ENCODE results near the gene NEMP1.

The NEMP1 gene

GRCh38 chr12:57087691-57088353 lies 9.2 kb upstream of the NEMP1 start:
- no peaks in the 10 kb centered on the region for H3K36me3 ChIP-seq
- H3K4me1 ChIP-seq (ENCODE audit: control insufficient read depth in 1 of 2, insufficient read depth in 1 of 2, low read depth in 1 of 2, low read length in 1 of 2): peaks cover 31 to 37% of the 10 kb centered on the region in 2 experiments
- H3K4me3 ChIP-seq (ENCODE audit: low read depth in 1 of 2, low read length in 1 of 2): peak overlapping the region; percentile 71 to 89
- H3K9me3 ChIP-seq: no peaks in the 10 kb centered on the region
- no peak for TF ChIP-seq CTCF (IDR thresholded peaks at IDR 0.05)
- H3K27ac ChIP-seq: peak overlapping the region; percentile 66
- peaks cover 55% of the 10 kb centered on the region for H3K27me3 ChIP-seq

- TF ChIP-seq CTCF (IDR thresholded peaks at IDR 0.05): no peak
- Histone ChIP-seq H3K9me3 (no peaks in the 10 kb centered on the region), H3K4me3 (ENCODE audit: low read depth in 1 of 2, low read length in 1 of 2) (peak overlapping the region; percentile 71 to 89), H3K36me3 (no peaks in the 10 kb centered on the region), H3K27me3 (peaks cover 55% of the 10 kb centered on the region), H3K27ac (peak overlapping the region; percentile 66), H3K4me1 (ENCODE audit: control insufficient read depth in 1 of 2, insufficient read depth in 1 of 2, low read depth in 1 of 2, low read length in 1 of 2) (peaks cover 31 to 37% of the 10 kb centered on the region in 2 experiments)
Observed at GRCh38 chr12:57087010-57087690, 8.6 kb upstream of the NEMP1 start.

- TF ChIP-seq CTCF (IDR thresholded peaks at IDR 0.05): no peak
- H3K4me1 ChIP-seq (ENCODE audit: control insufficient read depth in 1 of 2, insufficient read depth in 1 of 2, low read depth in 1 of 2, low read length in 1 of 2): peaks cover 31 to 37% of the 10 kb centered on the region in 2 experiments
Observed at GRCh38 chr12:57086493-57087009, 8.0 kb upstream of the NEMP1 start.

GRCh38 chr12:57085999-57086492 lies 7.5 kb upstream of the NEMP1 start:
- Histone ChIP-seq H3K27me3 (peaks cover 54% of the 10 kb centered on the region), H3K4me3 (ENCODE audit: low read depth in 1 of 2, low read length in 1 of 2) (no peak overlapping the region), H3K4me1 (ENCODE audit: control insufficient read depth in 1 of 2, insufficient read depth in 1 of 2, low read depth in 1 of 2, low read length in 1 of 2) (peaks cover 31 to 37% of the 10 kb centered on the region in 2 experiments), H3K9me3 (no peaks in the 10 kb centered on the region), H3K27ac (no peak overlapping the region), H3K36me3 (no peaks in the 10 kb centered on the region)
- no peak for TF ChIP-seq CTCF (IDR thresholded peaks at IDR 0.05)

More at GRCh38 chr12:57086493-57087009, 8.0 kb upstream of the NEMP1 start:
- peaks cover 55% of the 10 kb centered on the region for H3K27me3 ChIP-seq
- no peaks in the 10 kb centered on the region for H3K9me3 ChIP-seq
- peak overlapping the region; percentile 66 for H3K27ac ChIP-seq
- H3K4me3 ChIP-seq (ENCODE audit: low read depth in 1 of 2, low read length in 1 of 2): peak overlapping the region; percentile 71 to 89
- H3K36me3 ChIP-seq: no peaks in the 10 kb centered on the region

- H3K27ac ChIP-seq: no peak overlapping the region
Observed at GRCh38 chr12:57080855-57081254, 2.3 kb upstream of the NEMP1 start.

More at GRCh38 chr12:57080855-57081254, 2.3 kb upstream of the NEMP1 start:
- Histone ChIP-seq H3K36me3 (no peaks in the 10 kb centered on the region), H3K9me3 (no peaks in the 10 kb centered on the region), H3K27me3 (peaks cover 3% of the 10 kb centered on the region), H3K4me1 (ENCODE audit: control insufficient read depth in 1 of 2, insufficient read depth in 1 of 2, low read depth in 1 of 2, low read length in 1 of 2) (peaks cover 16 to 19% of the 10 kb centered on the region in 2 experiments), H3K4me3 (ENCODE audit: low read depth in 1 of 2, low read length in 1 of 2) (no peak overlapping the region)
- no peak for TF ChIP-seq CTCF (IDR thresholded peaks at IDR 0.05)

Data from neutrophil (primary cell).